ENCODE results near the gene NAA15.
"Not testable (repeated sequence)": the region's sequence is repeated elsewhere in the genome, so short reads cannot be mapped to it uniquely, and the experiment has no call there.

The NAA15 gene

DNA sequence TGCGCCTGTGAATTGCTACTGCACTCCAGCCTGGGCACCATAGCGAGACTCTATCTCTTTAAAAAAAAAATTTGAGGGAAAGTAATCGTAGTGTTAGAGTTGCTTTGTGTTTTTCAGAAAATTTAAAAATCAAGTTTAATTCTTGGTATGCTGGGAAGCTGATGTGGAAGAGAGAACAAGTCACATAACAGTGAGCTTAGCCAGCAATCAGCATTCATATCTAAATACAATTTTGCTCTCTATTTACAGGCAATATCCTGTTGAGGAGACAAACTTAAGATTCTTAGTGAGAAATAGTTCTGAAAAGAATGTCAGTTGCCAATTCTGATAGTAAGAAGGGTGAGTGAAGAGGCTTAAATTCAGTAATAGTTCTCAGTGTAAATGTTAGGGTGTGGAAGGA lies 10.6 kb downstream of the NAA15 start:
- no peak overlapping the region for H3K4me3 ChIP-seq (replicated peaks; ENCODE audit: low read depth, low read length)
- DNase-seq (ENCODE audit: low read depth) = no peak
- TF ChIP-seq, protein P1, sequence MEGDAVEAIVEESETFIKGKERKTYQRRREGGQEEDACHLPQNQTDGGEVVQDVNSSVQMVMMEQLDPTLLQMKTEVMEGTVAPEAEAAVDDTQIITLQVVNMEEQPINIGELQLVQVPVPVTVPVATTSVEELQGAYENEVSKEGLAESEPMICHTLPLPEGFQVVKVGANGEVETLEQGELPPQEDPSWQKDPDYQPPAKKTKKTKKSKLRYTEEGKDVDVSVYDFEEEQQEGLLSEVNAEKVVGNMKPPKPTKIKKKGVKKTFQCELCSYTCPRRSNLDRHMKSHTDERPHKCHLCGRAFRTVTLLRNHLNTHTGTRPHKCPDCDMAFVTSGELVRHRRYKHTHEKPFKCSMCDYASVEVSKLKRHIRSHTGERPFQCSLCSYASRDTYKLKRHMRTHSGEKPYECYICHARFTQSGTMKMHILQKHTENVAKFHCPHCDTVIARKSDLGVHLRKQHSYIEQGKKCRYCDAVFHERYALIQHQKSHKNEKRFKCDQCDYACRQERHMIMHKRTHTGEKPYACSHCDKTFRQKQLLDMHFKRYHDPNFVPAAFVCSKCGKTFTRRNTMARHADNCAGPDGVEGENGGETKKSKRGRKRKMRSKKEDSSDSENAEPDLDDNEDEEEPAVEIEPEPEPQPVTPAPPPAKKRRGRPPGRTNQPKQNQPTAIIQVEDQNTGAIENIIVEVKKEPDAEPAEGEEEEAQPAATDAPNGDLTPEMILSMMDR (IDR thresholded peaks at IDR 0.05; ENCODE audit: low read length, missing control alignments) = no peak

DNA sequence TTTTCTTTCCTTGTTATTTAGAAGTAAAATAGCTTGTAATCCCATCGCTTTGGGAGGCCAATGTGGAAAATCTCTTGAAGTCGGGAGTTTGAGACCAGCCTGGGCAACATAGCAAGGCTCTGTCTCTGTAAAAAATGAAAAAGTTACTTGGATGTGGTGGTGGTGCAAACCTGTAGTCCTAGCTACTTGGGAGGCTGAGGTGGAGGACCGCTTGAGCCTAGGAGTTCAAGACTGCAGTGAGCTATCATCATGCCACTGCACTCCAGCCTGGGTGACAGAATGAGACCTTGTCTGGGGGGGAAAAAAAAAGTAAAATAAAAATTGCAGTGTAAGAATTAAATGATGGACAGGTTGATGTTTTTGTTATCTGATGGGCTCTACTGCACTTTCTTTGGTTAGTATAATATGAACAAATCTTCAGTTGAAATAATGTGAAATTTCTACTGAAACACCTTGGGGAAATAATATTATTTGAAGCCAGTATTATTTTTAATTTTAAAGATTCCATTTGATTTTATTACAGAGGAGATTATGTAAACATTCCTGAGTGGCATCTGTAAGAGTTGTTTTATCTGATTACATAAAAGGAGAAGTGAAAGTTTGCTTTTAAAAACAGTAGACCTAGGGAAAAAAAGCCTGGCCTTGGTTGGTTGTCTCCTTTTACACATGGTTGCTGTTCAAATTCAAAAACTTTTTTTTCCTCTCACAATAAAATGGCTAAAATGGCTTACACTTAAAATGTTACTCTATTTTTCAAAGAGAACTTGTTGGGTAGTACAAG lies 11.4 kb downstream of the NAA15 start:
- no peak overlapping the region for H3K4me3 ChIP-seq (replicated peaks; ENCODE audit: low read depth, low read length)
- TF ChIP-seq, protein P1 (IDR thresholded peaks at IDR 0.05; ENCODE audit: low read length, missing control alignments) = no peak

DNA sequence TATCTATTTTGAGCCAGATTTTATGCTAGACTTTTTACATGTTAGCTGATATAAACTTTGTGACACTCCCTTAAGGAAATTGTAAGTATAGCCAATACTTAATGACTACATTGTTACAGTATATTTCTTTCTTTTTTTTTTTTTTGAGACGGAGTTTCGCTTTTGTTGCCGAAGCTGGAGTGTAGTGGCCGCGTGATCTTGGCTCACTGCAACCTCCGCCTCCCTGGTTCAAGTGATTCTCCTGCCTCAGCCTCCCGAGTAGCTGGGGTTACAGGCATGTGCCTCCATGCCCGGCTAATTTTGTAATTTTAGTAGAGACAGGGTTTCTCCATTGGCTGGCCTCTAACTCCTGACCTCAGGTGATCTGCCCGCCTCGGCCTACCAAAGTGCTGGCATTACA lies 12.1 kb downstream of the NAA15 start:
- DNase-seq (ENCODE audit: low read depth); H3K4me3 ChIP-seq (replicated peaks; ENCODE audit: low read depth, low read length): not testable (repeated sequence)

More for the DNA sequence above, 11.4 kb downstream of the NAA15 start:
- DNase-seq (ENCODE audit: low read depth) = no peak

DNA sequence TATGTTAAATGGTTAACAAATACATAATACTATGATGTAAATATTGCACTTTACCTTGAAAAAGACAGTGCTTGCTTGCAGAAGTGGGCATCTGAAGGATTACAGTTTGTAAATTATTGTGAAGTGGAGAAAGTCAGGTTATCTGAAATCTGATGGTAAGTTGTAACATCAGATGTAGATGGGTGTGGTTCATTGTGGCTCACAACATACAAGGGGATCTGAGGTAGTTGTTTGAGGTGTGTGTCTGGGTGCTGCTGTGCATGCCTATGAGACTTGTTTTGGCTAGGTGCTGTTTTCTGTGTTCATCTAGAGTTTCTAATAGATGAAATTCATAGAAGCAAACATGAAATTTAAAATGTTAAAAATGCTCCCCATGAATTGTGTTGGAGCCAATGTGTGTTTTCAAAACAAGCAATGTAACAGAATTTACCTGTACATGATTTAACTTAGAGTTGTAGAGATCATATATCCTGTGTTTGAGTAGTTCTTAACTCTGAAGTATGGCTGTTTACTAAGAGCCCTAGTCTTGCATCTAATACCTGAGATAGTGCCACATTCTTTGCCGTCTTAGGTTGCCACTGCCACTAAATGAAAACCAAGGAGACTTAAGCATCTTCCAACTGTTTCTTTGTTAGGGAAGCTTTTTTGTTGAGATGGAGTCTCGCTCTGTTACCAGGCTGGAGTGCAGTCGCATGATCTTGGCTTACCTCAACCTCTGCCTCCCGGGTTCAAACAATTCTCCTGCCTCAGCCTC lies 12.9 kb downstream of the NAA15 start:
- no peak overlapping the region for H3K4me3 ChIP-seq (replicated peaks; ENCODE audit: low read depth, low read length)
- no peak for DNase-seq (ENCODE audit: low read depth)
- TF ChIP-seq, protein P1 (IDR thresholded peaks at IDR 0.05; ENCODE audit: low read length, missing control alignments) = no peak

DNA sequence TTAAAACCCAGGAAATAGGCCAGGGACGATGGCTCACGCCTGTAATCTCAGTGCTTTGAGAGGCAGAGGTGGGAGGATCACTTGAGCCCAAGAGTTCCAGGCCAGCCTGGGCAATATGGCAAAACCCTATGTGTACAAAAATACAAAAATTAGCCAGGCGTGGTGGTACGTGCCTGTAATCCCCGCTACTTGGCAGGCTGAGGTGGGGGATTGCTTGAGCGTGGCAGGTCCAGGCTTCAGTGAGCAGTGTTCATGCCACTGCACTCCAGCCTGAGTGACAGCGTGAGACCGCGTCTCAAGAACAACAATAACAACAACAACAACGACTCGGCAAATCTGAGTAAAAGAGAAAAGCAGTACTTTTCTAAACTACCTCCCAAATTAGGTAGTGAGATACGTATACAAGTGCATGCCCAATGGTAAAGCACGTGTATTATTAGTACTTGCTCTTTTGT lies 13.9 kb downstream of the NAA15 start:
- no peak overlapping the region for H3K4me3 ChIP-seq (replicated peaks; ENCODE audit: low read depth, low read length)
- no peak for DNase-seq (ENCODE audit: low read depth)
- TF ChIP-seq, protein P1 (IDR thresholded peaks at IDR 0.05; ENCODE audit: low read length, missing control alignments) = no peak

DNA sequence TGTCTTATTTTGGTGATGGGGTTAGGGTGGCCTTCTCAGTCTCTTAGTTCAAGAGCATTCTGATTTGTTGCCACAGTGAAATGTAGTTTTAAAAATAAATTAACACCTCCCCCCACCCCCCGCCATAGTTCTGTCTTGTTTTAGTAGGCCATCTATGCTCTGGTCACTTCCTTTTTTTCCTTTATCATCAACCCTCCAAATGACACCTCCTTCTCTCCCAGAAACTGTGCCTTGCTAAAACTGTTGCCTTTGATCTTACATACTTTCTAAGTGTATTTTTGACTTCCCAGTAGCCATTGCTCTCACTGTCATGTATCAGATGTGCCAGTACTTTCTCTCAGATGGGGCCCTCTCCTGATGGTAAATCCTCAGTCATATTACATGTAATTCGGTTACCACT lies 15.4 kb downstream of the NAA15 start:
- no peak overlapping the region for H3K4me3 ChIP-seq (replicated peaks; ENCODE audit: low read depth, low read length)
- no peak for DNase-seq (ENCODE audit: low read depth)
- TF ChIP-seq, protein P1 (IDR thresholded peaks at IDR 0.05; ENCODE audit: low read length, missing control alignments) = no peak

DNA sequence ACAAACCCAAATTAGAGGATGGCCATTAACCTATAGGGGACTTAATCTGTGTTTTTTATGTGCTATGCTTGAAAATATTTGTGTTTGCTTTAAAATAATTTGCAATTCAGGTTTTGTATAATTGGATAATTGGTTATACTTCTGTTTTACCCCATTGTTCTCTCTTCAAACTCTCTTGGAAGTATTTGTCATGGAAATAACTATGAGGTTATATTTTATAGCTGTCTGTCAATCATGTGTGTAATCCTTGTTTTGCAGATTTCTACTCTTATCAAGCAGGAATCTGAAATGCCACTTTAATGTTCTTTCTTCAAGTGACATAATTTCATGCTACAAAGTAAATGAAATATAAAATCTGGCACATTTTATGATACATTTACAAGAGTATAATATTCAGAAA lies 16.3 kb downstream of the NAA15 start:
- TF ChIP-seq, protein P1 (IDR thresholded peaks at IDR 0.05; ENCODE audit: low read length, missing control alignments) = no peak
- H3K4me3 ChIP-seq (replicated peaks; ENCODE audit: low read depth, low read length) = no peak overlapping the region
- no peak for DNase-seq (ENCODE audit: low read depth)

All from fibroblast of pulmonary artery (primary cell).